Measurements from ENCODE around the gene HMCN2.

The HMCN2 gene

DNA sequence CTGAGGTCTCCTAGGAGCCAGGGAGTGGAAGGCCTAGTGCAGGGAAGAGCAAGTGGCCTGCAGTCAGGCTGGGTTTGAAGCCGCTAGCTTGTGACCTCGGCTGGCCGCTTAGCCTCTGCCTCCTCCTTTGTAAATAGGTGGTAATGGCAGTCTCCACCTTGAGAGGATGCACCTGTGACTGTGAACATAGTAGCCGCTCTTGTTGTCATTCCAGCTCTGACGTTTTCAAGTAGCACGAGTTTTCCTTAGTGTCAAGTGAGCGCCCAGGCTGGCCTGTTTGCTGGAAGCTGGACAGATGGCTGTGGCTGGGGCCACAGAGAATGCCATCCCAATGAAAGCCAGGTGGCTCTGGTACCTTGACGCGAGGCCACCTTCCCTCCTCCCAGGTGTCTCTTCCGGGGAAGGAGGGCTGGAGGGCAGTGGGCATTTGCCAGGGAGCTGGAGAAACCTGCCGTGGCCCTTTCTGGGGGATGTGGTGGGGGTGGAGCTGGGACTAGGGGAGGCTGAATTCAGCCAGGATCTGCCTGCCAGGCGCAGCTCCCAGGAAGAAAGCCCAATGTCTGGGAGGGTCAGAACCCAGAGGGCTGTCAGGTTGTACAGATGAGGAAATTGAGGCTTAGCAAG, 181.7 kb downstream of the HMCN2 start:
- H3K4me1 ChIP-seq = peaks cover 64 to 82% (median 80%) of the 10 kb centered on the region in 10 experiments
- H3K36me3 ChIP-seq = peaks cover 0 to 15% (median under 1%) of the 10 kb centered on the region in 11 experiments; a peak in 6 of 22 replicates
- TF ChIP-seq Cebpa-rat (IDR thresholded peaks at IDR 0.05) = no peak
- H3K4me3 ChIP-seq = peak overlapping the region; percentile 12 to 89 (median 72); a peak in 15 of 20 replicates
- peak overlapping the region; percentile 47 to 86 (median 72); a peak in 21 of 22 replicates for H3K27ac ChIP-seq
- H3K27me3 ChIP-seq = peaks cover 0 to 6% (median 0%) of the 10 kb centered on the region in 11 experiments; a peak in 4 of 22 replicates
- H4K20me1 ChIP-seq = peaks cover 0 to 60% (median 20%) of the 10 kb centered on the region in 11 experiments; a peak in 14 of 22 replicates
- peaks cover 0 to 3% (median under 1%) of the 10 kb centered on the region in 11 experiments; a peak in 5 of 22 replicates for H3K9me3 ChIP-seq (replicated peaks in 1 of 11)
- peak overlapping the region; percentile 28 to 91 (median 84); a peak in 21 of 22 replicates for H3K9ac ChIP-seq
- H3K4me2 ChIP-seq = peak overlapping the region; percentile 92 to 100 (median 98)

DNA sequence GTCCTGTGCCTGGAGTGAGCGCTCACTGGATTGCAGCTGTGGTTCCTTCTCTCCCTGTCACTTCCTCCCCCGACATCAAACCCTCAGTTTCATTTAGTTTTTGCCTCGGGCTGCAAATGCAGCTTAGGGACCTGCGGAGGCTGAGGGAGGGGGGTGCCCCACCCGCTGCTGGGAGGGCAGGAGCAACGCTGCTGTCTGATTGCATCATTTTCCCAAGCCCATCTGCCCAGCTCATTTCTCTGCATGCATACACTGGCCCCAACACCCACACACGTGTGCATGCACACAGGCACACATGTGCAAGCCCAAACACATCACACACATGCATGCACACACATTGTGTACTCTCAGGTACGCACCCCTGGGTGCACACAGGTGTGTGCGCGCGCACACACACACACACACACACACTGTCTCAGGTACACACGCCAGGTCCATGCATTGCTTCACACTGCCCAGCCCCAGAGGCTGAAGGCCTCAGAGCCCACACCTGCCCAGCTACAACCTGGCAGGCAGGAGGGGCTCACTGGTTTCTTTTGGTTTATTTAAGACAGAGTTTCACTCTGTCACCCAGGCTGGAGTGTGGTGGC, 182.6 kb downstream of the HMCN2 start:
- H3K9me3 ChIP-seq (replicated peaks in 1 of 11) = no peaks in the 10 kb centered on the region
- peaks cover 0 to 68% (median 23%) of the 10 kb centered on the region in 11 experiments; a peak in 15 of 22 replicates for H4K20me1 ChIP-seq
- peak overlapping the region in 10 of 11 experiments; percentile 49 to 86 (median 74); a peak in 21 of 22 replicates for H3K27ac ChIP-seq
- peak overlapping the region; percentile 28 to 91 (median 84); a peak in 19 of 22 replicates for H3K9ac ChIP-seq
- H3K4me3 ChIP-seq = peak overlapping the region in 7 of 10 experiments; percentile 18 to 89 (median 41); a peak in 9 of 20 replicates
- H3K36me3 ChIP-seq = peaks cover 0 to 21% (median 7%) of the 10 kb centered on the region in 11 experiments; a peak in 8 of 22 replicates
- H3K4me2 ChIP-seq = peak overlapping the region; percentile 92 to 100 (median 98)
- H3K27me3 ChIP-seq = peaks cover 0 to 6% (median 0%) of the 10 kb centered on the region in 11 experiments; a peak in 4 of 22 replicates
- peaks cover 64 to 88% (median 81%) of the 10 kb centered on the region in 10 experiments for H3K4me1 ChIP-seq
- TF ChIP-seq Cebpa-rat (IDR thresholded peaks at IDR 0.05) = peak in 8 of 11 experiments; percentile 36 to 91 (median 54); a peak in 10 of 22 replicates

DNA sequence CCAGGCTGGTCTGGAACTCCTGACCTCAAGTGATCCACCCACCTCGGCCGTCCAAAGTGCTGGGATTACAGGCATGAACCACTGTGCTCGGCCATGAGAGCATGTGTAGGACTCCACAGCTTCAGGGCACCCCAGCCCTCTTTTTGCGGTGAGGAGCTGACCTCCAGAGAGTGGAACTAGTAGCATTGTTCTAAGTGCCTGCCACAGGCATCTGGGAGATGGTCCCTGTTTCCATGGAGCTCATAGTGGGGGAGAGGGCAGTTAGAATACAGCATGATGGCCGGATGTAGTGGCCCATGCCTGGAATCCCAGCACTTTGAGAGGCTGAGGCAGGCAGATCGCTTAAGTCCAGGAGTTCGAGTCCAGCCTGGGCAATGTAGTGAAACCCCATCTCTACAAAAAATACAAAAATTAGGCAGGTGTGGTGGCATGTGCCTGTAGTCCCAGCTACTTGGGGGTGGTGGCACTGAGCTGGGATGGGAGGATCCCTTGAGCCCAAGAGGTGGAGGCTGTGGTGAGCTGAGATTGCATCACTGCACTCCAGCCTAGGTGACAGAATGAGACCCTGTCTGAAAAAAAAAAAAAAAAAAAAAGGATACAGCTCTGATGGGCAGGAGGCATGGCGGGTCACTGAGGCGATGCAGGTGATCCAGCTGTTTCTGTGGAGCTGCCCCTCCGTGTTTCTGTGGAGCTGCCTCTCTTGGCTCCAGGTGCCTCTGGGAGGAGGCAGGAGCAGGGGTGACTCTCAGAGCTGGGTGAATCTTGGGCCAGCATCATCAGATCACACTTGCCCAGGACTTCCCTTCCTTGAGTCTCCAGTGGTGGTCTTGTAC, 183.4 kb downstream of the HMCN2 start:
- no peak for TF ChIP-seq Cebpa-rat (IDR thresholded peaks at IDR 0.05)
- Histone ChIP-seq H3K4me1 (peaks cover 64 to 86% (median 78%) of the 10 kb centered on the region in 10 experiments), H3K36me3 (peaks cover 0 to 26% (median 10%) of the 10 kb centered on the region in 11 experiments; a peak in 11 of 22 replicates), H3K27me3 (peaks cover 0 to 5% (median 0%) of the 10 kb centered on the region in 11 experiments; a peak in 4 of 22 replicates), H3K4me3 (peak overlapping the region in 2 of 10 experiments; percentile 74 to 75; a peak in 2 of 20 replicates), H3K9me3 (replicated peaks in 1 of 11) (no peaks in the 10 kb centered on the region), H3K9ac (peak overlapping the region in 8 of 11 experiments; percentile 9 to 88 (median 54); a peak in 13 of 22 replicates), H4K20me1 (peaks cover 0 to 77% (median 28%) of the 10 kb centered on the region in 11 experiments; a peak in 15 of 22 replicates), H3K4me2 (peak overlapping the region; percentile 92 to 100 (median 98)), H3K27ac (peak overlapping the region in 10 of 11 experiments; percentile 49 to 86 (median 70); a peak in 19 of 22 replicates)

DNA sequence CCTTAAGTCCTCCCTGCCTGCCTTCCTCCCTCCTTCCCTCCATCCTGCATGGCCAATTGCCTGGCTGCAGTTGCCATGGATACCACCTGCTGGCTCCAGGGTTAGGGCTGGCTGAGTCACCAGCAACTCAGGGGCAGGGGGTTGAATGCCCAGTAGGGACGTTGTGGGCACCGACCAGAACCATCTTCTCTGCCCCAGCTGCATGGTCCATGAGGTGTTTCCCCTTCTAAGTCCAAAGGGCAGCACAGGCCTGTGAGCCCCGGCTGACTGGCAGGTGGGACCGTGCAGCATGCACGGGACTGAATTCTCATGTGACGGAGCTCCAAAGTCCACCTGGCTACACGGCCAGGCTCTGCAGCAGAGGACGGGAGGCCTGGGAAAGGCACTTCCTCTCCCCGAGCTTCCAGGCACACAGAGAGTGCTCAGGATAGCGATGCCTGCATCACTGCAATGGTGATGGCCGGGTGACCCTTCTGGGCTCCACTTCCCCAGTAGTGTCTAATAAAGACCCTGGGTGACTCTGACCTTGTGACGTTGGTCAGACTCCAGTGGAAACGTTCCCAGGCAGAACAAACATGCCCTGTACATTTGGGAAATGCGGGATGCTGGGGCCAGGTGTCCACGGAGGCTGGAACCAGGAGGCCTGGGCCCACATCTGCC, 184.9 kb downstream of the HMCN2 start:
- Histone ChIP-seq H3K4me1 (peaks cover 61 to 76% (median 68%) of the 10 kb centered on the region in 10 experiments), H3K4me3 (no peak overlapping the region), H3K9ac (peak overlapping the region in 1 of 11 experiments; percentile 65; a peak in 2 of 22 replicates), H3K36me3 (peaks cover 5 to 37% (median 15%) of the 10 kb centered on the region in 11 experiments; a peak in 15 of 22 replicates), H3K9me3 (replicated peaks in 1 of 11) (no peaks in the 10 kb centered on the region), H4K20me1 (peaks cover 0 to 85% (median 28%) of the 10 kb centered on the region in 11 experiments; a peak in 15 of 22 replicates), H3K27me3 (no peaks in the 10 kb centered on the region), H3K27ac (no peak overlapping the region), H3K4me2 (peak overlapping the region; percentile 41 to 99 (median 57))
- no peak for TF ChIP-seq Cebpa-rat (IDR thresholded peaks at IDR 0.05)

DNA sequence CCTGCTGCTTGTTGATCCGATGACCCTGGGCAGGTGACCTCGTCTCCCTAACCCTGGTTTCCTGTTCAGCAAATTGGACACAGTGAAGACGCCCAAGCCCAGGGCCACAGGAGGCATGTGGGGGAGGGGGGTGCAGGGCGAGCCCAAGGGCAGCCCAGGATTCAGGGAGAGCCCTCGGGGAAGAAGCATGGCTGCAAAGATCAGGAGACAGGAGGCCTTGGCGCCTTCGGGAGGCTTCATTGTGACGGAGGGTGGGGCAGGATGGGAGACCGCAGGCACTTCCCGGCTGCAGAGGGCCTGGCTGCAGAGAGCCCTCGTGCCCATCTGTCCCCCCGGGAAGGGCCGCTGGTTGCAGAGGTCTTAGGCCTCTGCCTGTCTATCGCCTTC, 185.4 kb downstream of the HMCN2 start:
- no peak for TF ChIP-seq Cebpa-rat (IDR thresholded peaks at IDR 0.05)
- H3K27me3 ChIP-seq = no peaks in the 10 kb centered on the region
- peak overlapping the region; percentile 41 to 99 (median 54) for H3K4me2 ChIP-seq
- H3K9me3 ChIP-seq (replicated peaks in 1 of 11) = no peaks in the 10 kb centered on the region
- peak overlapping the region in 4 of 11 experiments; percentile 59 to 67 (median 60); a peak in 5 of 22 replicates for H3K27ac ChIP-seq
- H3K9ac ChIP-seq = peak overlapping the region in 4 of 11 experiments; percentile 46 to 65 (median 60); a peak in 3 of 22 replicates
- no peak overlapping the region for H3K4me3 ChIP-seq
- peaks cover 0 to 90% (median 28%) of the 10 kb centered on the region in 11 experiments; a peak in 15 of 22 replicates for H4K20me1 ChIP-seq
- H3K36me3 ChIP-seq = peaks cover 5 to 40% (median 18%) of the 10 kb centered on the region in 11 experiments; a peak in 15 of 22 replicates
- peaks cover 56 to 71% (median 63%) of the 10 kb centered on the region in 10 experiments for H3K4me1 ChIP-seq

DNA sequence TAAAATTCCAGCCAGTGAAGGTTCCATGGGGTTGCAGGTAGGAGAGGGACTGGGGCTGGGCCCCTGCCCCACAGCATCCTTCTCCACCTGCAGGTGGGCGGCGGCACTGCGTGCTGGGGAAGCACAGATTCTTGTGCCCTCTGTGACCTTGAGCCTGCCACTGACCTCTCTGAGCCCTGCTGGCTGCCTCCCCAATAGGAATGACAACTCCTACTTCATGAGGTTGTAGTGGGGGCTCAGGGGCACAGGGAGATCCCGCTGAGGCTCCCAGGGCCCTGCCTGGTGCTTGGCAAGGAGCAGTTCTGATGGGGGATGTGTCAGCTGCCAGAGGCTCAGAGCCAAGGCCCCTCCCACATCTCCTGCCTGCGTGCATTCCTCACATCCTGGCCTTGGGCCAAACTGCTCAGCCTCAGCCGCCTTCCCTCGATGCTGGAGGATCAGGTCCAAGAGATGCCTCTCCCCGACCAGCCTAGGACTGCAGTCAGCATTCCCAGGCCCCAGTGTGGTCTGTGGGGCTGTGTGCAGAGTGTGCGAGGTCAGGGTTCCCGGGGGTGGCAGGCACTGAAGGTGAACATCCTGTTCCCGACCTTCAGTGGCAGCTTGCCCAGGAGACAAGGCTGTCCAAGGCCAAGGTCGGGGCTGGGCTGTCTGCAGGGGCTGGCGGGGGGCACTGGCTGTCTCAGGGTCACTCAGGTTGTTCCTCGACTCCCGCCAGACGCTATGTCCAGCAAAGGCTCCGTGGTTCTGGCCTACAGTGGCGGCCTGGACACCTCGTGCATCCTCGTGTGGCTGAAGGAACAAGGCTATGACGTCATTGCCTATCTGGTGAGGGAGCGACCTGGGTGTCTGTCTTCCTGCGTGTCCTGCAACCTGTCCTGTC, 186.2 kb downstream of the HMCN2 start:
- H3K4me3 ChIP-seq = no peak overlapping the region
- H3K4me1 ChIP-seq = peaks cover 48 to 63% (median 57%) of the 10 kb centered on the region in 10 experiments
- H3K4me2 ChIP-seq = peak overlapping the region; percentile 41 to 99 (median 54)
- H3K9ac ChIP-seq = peak overlapping the region in 8 of 11 experiments; percentile 6 to 65 (median 53); a peak in 13 of 22 replicates
- H4K20me1 ChIP-seq = peaks cover 0 to 89% (median 28%) of the 10 kb centered on the region in 11 experiments; a peak in 15 of 22 replicates
- H3K27me3 ChIP-seq = no peaks in the 10 kb centered on the region
- H3K9me3 ChIP-seq (replicated peaks in 1 of 11) = no peaks in the 10 kb centered on the region
- peaks cover 5 to 40% (median 18%) of the 10 kb centered on the region in 11 experiments; a peak in 15 of 22 replicates for H3K36me3 ChIP-seq
- H3K27ac ChIP-seq = peak overlapping the region in 8 of 11 experiments; percentile 28 to 67 (median 60); a peak in 14 of 22 replicates
- TF ChIP-seq Cebpa-rat (IDR thresholded peaks at IDR 0.05) = no peak

DNA sequence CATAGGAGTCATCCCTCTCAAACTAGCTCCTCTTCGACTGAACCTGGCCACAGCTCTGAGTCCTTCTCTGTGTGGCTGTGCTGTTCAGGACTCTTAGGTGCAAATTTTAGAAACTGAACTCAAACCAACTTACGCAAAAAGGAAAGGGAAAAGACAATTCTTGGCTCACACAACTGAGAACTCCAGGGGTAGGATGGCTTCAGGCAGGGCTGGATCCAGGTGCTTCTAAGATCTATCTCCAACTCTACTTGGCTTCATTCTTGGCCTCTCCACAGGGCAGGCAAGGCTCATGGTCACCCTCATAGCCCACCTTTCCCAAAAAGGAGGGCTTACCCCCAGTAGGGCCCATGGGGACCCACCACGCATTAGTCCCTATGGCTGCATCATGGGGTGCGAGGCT, 187.3 kb downstream of the HMCN2 start:
- H3K27ac ChIP-seq = no peak overlapping the region

More for the DNA sequence above, 187.3 kb downstream of the HMCN2 start:
- Histone ChIP-seq H3K4me1 (peaks cover 38 to 53% (median 46%) of the 10 kb centered on the region in 10 experiments), H3K9ac (no peak overlapping the region), H3K4me2 (0 out of 22 replicates have a peak overlapping the region, but pooled peaks of 1 of the 11 experiments have one; percentile 98), H4K20me1 (peaks cover 0 to 86% (median 28%) of the 10 kb centered on the region in 11 experiments; a peak in 15 of 22 replicates), H3K9me3 (replicated peaks in 1 of 11) (no peaks in the 10 kb centered on the region), H3K4me3 (no peak overlapping the region), H3K36me3 (peaks cover 11 to 48% (median 18%) of the 10 kb centered on the region in 11 experiments; a peak in 15 of 22 replicates), H3K27me3 (no peaks in the 10 kb centered on the region)
- no peak for TF ChIP-seq Cebpa-rat (IDR thresholded peaks at IDR 0.05)
